Non-pigmented ciliary epithelial cell (primary cell): ENCODE results near the gene ZNF134.

Experiments used
- DNase-seq: peaks from one replicate; pipeline ENCODE4 v3.0.0-alpha.2; 2010; ENCODE audit warnings: low read depth

The ZNF134 gene

DNA sequence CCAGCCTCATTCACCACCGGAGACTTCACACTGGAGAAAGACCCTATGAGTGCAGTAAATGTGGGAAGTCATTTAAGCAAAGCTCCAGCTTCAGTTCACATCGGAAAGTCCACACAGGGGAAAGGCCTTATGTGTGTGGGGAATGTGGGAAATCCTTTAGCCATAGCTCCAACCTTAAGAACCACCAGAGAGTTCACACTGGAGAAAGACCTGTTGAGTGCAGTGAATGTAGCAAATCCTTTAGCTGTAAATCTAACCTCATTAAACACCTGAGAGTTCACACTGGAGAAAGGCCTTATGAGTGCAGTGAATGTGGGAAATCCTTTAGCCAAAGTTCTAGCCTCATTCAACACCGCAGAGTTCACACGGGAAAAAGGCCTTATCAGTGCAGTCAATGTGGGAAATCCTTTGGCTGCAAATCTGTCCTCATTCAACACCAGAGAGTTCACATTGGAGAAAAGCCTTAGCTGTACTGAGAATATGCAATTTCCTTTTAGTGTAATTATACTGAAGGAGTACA lies 27.7 kb downstream of the ZNF134 start:
- DNase-seq, result no peak

DNA sequence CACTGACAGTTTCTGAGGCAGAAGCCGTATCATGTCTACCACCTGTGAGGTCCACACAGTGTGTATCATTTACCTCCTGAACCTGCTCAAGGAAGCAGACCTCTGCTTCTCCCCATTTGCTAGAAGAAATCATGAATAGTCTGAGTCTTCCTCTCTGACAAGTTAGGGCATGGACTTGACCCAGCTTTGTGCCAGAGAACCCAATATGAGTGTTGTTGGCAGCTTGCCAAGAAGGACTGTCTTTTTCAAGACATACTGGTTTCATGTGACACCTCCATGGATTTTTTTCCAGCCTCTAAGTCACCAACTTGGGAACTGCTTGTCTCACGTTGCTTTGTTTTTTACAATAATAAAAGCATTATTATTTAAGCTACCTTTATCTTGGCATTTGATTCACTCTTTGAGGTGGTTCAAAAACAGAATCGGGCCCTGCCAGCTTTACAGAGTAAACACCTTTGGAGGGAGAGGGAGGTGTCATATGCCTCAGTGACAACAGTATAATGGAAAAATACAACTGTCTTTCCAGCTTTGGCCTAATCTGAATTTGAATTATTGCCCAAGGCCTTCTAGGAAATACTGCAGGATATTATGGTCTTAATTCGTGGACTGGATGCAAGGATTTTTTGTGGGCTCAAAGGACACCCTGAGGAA lies 28.5 kb downstream of the ZNF134 start:
- DNase-seq, result no peak

DNA sequence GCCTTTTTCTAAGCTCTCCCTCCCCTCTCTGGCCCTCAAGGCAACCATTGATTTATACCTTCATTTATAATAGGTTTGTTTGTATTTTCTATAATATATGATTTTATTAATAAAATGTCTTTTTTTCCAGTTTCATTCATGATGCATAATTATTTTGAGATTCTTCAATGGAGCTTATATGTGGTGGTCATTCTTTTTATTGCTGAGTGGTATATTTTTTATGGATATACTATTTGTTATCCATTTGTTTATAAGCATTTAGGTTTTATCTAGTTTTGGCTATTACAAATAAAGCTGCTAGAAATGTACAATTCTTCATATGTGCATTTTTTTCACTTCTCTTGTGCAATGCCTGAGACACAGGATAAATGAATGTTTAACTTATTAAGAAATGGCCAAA lies 29.7 kb downstream of the ZNF134 start:
- DNase-seq, result no peak

DNA sequence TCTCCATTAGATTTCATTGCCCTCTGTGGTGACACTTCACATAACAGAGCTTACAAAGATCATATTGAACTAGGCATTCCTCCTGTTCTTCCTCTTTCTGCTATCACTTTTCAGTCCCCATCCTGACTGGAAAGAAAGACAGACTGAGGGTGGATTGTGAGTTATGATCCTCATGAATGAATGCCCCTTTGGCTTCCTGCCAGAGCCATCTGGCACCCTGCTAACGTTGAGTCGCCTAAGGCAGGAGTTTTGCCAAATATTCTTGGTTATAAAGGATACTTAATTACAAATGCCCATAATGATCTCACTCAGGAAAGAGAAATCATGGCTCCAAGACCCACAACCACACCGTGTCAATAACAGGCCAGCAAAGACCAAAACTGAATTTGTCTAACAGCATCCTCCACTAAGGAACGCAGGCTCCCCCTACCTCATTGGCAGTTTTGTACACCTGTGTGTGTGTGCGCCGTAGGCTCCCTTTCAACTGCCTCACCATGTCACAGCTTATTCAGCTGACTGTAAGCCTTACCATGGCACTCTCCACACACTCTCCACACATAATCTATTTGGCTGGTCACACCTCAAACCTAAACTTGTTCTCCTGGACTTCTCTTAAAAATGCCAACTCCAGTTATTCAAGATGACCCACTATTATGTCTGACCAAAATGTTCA lies 34.4 kb downstream of the ZNF134 start:
- no peak for DNase-seq

DNA sequence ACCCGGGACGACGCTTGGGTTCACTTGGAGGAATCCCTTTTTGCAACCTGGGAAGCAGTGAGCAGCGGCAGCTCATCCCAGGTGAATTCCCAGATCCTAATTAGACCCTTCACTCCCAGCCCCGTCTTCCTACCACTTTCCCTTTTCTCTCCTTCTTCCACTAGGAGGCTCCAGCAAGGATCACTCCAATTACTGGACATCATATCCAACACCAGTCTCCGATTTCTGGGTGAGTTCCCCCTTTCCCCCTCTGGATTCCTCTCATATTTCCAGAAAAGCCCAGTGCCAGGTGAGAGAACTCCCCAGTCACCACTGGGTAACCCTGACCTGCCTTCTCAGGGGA lies 37.6 kb downstream of the ZNF134 start:
- DNase-seq, result no peak

DNA sequence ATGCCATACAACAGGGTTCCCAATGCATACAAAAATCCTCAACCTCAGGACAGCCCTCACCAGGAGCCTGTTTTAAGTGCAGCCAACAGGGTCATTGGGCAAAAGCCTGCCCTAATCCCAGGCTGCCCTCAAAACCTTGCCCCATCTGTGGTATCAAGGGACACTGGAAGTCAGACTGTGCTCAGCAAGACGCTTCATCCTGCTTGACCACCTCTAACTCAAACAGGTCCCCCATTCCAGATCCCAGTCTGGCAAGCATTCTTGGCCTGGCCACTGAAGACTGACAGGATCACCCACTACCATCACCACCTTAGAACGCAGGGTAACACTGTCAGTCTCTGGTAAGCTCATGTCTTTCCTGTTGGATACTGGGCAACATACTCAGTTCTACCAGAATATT lies 39.6 kb downstream of the ZNF134 start:
- no peak for DNase-seq

DNA sequence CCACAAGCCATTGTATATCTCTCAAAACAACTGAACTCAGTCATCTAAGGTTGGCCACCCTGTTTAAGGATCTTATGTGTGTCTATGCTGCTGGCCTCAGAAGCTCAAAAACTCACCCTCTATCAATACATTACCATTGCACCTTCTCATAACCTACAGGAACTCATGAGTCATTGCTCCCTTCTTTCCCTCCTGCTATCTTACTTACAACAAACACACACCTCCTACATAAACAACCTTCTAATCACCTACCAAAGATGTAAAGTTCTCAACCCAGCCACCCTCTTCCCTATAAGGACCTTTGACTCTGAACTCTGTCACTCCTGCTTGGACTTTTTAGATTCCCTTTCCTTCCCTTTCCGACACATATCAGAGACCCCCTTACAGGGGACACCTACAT lies 41.4 kb downstream of the ZNF134 start:
- no peak for DNase-seq

DNA sequence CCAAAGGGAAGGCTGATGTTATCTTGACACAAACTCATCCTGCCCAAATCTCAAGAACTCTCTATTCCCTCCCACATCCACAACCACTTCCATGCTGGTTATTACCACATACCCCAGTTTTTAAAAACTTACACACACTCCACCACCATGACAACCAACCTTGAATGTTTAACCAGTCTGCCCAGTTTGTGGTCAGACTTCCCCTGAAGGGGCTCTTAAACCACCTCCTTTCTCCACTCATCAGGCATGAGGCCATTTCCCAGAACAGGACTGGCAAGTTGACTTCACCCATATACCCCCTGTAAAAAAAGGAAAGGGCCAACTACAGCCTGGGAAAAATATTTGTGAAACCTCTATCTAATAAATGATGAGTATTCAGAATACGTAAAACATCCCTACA lies 42.3 kb downstream of the ZNF134 start:
- DNase-seq, result no peak

DNA sequence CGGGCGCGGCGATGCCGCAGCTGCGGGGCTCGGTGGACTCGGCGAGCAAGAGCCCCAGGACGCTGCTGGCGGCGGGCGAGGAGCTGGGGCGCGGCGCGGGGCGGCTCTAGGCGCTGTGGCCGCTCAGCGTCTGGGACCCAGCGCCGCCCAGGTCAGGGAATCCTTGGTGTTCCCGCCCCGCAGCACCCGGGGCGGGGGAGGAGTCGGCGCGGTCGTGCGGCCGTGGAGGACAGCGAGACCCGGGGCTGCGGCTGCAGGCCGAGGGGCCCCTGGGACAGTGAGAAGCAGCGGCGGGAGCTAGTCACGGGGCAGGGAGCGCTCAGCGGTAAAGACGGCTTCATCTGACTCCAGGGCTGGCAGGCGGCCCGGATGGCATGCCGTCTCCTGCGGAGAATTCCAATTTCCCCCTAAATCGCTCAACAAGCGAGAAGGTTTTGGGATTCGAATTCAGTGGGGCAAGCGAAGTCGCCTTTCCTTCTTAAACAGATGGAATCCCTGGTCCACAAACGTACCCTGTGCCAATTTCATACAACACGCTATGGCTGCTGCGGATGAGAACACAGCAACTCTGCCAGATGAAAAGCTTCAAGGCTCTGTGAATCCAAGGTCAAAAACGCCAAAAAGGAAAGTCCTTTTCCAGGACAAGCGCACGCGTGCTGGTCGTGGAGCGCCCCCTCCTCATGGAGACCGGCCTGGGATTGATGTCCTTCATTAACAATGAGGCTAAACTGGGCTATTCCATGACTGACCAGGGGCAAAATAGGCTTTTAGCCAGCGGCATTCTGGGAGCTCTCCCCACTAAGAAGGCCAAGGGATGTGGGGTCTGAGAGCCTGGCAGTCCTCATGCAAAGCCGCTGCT lies 50.5 kb downstream of the ZNF134 start:
- no peak for DNase-seq

DNA sequence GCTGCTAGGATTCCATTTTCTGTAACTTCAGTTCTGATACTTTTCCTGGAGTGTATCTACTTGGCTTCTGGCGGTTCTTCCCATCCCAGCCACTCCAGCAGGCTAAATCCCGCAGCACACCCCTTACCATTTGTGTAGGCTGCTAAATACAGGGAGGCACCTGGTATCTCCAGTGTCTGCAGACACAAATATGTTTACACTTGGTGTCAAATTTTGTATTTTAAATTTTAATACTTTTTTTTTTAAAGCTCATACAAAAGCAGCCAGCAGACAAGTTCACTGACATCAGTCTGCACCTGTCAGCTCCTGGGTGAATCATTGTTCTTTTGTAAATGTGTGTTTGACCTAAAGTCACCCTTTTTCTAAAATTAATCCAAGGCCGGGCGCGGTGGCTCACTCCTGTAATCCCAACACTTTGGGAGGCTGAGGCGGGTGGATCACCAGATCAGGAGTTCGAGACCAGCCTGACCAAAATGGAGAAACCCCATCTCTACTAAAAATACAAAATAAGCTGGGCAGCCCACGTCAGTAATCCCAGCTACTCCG lies 51.3 kb downstream of the ZNF134 start:
- DNase-seq, result no peak

DNA sequence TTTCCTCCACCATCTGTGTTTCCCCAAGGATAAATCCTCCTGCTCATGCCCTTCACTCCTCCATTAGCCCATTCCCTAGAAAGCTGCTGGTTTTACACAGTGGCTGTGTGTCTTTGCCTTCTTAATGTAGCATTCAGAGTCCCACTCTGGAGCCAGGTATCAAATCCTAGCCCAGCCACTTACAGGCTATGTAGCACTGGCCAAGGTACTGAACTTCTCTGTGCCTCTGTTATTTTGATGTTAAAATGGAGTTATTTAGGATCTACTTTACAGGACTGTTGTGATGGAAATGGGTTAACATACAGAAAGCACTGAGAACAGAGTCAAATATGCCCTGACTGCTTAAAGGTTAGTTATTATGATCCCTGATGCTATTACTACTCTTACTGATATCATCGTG lies 53.2 kb downstream of the ZNF134 start:
- no peak for DNase-seq

DNA sequence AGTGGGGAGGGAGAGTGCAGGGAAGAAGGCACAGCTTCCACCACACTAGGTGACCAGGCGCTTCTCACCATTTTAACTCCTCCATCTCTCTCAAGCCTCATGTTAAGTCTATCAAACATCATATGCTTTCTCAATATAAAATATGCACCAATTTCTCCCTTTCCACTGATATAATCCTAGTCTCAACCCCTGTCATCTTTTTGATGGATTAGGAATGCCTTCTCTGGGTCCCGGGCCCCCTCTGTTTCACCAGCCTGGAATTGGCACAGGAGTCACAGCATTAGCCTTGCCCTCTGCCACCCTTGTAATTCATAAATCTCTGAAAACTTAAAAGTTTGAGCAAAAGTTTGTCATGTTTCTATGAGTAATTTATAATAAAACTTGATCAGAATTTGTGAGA lies 54.6 kb downstream of the ZNF134 start, which contains the start of gene ZSCAN4:
Gene ZSCAN4, plus strand, starts transcription at position 301 of the 400 bp plus-strand sequence. CDS start 7,211 bp downstream, outside the sequence.
- DNase-seq, result no peak

DNA sequence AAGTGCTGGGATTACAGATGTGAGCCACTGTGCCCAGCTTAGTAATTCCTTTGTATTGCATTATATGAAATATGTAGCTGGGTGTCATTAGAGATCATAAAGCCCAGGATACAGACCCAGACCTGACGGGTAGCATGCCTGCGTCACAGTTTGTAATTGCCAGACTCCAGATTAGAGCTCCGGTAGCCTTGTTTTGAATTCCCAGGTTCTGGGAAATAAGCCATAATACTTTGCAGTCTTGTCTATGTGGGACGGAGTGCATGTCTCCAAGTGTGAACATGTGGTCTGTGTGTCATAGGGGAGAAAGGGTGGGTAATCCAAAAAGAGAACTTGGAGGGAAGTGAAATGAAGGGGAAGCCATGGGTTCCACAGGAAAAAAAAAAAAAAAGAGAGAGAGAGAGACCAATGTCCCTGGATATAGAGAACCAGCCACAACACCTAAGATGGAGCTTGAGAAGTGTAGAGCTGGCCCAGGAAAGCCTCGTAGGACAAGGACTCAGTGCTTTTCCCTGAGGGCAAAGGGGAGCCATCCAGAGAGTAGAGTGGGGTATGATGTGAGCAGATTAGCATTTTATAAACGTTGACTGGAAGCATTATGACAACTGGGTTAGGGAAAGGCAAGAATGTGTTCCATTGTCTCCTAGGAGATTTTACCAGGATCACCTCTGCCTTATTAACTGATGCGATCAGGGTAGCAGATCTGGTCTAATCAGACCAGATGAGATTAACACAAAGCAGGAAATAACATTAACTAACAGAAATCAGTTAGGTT lies 57.3 kb downstream of the ZNF134 start:
- DNase-seq, result no peak

DNA sequence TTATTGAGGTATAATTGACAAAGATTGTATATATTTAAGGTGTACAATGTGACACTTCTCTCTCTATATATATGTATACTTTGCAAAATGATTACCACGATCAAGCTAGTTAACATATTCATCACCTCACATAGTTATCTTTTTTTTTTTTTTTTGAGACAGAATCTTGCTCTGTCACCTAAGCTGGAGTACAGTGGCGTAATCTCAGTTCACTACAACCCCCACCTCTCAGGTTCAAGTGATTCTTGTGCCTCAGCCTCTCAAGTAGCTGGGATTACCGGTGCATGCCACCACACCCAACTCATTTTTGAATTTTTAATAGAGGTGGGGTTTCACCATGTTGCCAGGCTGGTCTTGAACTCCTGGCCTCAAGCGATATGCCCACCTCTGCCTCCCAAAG lies 58.4 kb downstream of the ZNF134 start:
- DNase-seq, result no peak
